Right lobe of liver (tissue), 4 donors: ENCODE data around the gene TMEM220.

ENCODE experiments used
- POLR2A ChIP-seq: fragments of 450-650 bp; IDR thresholded peaks from one replicate; pipeline ENCODE4 v1.6.1; 2017; ENCODE audit warnings: antibody characterized with exemption, mild to moderate bottlenecking
- TF ChIP-seq, protein P1 (sequence below), 4 donors: fragments of 200-600 bp in 3 of 4; fragments of 450-650 bp in 1 of 4; IDR thresholded peaks; one replicate each; pipeline versions ENCODE4 v1.5.1 to v1.8.0; 2016 to 2022; ENCODE audit warnings: antibody characterized with exemption in 4 of 4, mild to moderate bottlenecking in 2 of 4
- donor health status: DM: no; HTN: no; CAD: no.
- donor health status: DM: no; HTN: no; CAD: no.
- donor health status: DM: no; HTN: yes; CAD: no.

DNA sequence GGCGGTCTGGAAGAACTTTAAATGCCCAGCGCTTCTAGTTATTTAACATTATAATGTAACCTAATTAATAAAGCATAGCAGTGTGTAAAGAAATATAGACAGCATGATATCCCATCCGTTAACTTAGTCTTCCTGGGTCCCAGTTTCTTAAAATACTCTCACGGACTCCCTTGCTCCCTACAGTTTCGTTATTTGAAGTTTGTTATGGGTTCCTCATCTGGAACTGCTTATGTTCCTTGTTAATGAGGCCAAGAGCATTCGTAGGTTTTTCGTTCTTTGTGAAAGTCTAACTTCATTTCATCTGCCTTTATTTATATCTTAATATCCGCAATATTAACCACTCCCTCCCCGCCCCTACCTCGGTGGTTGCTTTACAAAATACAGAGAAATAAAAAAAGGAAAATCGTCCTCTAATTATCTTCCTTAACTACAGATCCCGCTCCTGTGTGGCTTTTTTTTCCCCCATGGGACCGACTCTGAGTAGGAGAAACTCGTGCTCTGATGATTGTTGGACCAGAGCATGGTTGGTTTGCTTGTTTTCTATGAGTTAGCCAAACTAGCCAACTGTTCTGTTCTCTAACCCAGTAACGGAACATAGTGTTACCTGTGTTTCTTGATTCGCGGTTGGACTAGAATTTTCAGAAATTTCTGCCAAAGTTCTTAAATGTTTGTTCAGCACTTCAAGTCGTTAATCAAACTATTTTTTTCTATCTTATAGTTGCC lies 31.6 kb downstream of the TMEM220 start:
- TF ChIP-seq, protein P1, sequence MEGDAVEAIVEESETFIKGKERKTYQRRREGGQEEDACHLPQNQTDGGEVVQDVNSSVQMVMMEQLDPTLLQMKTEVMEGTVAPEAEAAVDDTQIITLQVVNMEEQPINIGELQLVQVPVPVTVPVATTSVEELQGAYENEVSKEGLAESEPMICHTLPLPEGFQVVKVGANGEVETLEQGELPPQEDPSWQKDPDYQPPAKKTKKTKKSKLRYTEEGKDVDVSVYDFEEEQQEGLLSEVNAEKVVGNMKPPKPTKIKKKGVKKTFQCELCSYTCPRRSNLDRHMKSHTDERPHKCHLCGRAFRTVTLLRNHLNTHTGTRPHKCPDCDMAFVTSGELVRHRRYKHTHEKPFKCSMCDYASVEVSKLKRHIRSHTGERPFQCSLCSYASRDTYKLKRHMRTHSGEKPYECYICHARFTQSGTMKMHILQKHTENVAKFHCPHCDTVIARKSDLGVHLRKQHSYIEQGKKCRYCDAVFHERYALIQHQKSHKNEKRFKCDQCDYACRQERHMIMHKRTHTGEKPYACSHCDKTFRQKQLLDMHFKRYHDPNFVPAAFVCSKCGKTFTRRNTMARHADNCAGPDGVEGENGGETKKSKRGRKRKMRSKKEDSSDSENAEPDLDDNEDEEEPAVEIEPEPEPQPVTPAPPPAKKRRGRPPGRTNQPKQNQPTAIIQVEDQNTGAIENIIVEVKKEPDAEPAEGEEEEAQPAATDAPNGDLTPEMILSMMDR (IDR thresholded peaks at IDR 0.05), result no peak
- no peak for TF ChIP-seq POLR2A
